ENCODE data around the gene CNTNAP5. TPM values are rescaled to one million over a fixed set of nuclear protein-coding genes. Genes with fewer than 3 reads are reported as not detected.
A peak's percentile ranks its signal among the peaks of the same experiment; 100 is the strongest.

The CNTNAP5 gene
- total RNA-seq, 1 experiment from 2014 or later, result 0.48 TPM

DNA sequence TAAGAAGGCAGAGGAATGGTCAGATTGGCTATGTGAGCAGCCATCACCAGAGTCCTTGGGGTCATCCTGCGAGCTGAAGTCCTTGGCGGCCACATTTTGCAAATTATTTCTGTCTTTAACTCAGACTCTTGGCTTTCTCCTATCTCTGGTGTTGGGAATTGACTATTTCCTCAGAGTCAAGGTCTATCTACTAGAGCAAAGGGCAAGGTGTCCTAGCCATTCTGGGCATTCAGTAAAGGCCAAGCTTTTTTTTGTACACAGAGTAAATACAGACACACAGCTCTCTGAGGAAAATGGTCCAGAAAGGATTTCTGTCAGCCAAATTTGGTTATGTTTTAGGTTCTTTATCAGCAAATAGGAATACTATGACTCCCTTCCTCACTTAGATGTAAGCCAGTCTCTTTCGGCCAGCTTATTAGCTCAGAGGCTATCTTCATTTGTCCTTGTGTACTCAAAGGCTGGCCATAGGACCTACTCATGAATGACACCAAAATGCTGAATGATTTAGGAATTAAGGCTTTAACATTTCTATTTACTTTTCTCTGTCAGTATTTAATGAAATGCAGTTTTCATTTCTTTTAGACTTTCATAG lies 146.5 kb downstream of the CNTNAP5 start:
- H2BK5ac ChIP-seq (ENCODE audit: insufficient read length, low read length), result no peak overlapping the region
- Mint-ChIP-seq H3K27me3 (ENCODE audit: low read depth) (peaks cover 1% of the 10 kb centered on the region; the same call in 1 of the 2 replicates), H3K27ac (0 out of 7 replicates have a peak overlapping the region, but pooled peaks of 1 of the 3 experiments have one; percentile 12), H3K9me3 (no peaks in the 10 kb centered on the region), H3K4me3 (no peak overlapping the region), H3K4me1 (peaks cover 5 to 6% of the 10 kb centered on the region in 2 experiments), H3K36me3 (ENCODE audit: insufficient read depth in 1 of 3, low read depth in 3 of 3) (peaks cover 0 to 10% (median 2%) of the 10 kb centered on the region in 3 experiments; a peak in 3 of 7 replicates)
- H3K9me3 ChIP-seq (ENCODE audit: control insufficient read depth, low read depth, low read length), result no peaks in the 10 kb centered on the region
- no peak overlapping the region for H3K27ac ChIP-seq (ENCODE audit: insufficient read length, low read depth, low read length)
- no peak overlapping the region for H2AFZ ChIP-seq (ENCODE audit: low read length)
- H3K79me1 ChIP-seq (ENCODE audit: insufficient read depth, low read depth, low read length, poor library complexity, severe bottlenecking), result no peaks in the 10 kb centered on the region
- H3K4me2 ChIP-seq (ENCODE audit: insufficient read depth, insufficient read length, low read length), result no peak overlapping the region
- TF ChIP-seq, protein P1, sequence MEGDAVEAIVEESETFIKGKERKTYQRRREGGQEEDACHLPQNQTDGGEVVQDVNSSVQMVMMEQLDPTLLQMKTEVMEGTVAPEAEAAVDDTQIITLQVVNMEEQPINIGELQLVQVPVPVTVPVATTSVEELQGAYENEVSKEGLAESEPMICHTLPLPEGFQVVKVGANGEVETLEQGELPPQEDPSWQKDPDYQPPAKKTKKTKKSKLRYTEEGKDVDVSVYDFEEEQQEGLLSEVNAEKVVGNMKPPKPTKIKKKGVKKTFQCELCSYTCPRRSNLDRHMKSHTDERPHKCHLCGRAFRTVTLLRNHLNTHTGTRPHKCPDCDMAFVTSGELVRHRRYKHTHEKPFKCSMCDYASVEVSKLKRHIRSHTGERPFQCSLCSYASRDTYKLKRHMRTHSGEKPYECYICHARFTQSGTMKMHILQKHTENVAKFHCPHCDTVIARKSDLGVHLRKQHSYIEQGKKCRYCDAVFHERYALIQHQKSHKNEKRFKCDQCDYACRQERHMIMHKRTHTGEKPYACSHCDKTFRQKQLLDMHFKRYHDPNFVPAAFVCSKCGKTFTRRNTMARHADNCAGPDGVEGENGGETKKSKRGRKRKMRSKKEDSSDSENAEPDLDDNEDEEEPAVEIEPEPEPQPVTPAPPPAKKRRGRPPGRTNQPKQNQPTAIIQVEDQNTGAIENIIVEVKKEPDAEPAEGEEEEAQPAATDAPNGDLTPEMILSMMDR (conservative IDR thresholded peaks at IDR 0.05), result no peak
- H3K4ac ChIP-seq (ENCODE audit: low read depth, low read length), result no peak overlapping the region
- no peak overlapping the region for H2BK15ac ChIP-seq (ENCODE audit: low read depth, low read length)
- no peaks in the 10 kb centered on the region for H3K23me2 ChIP-seq (ENCODE audit: insufficient read length, low read depth, low read length, poor library complexity, severe bottlenecking)
- H3K79me2 ChIP-seq (ENCODE audit: insufficient read depth, low read length), result no peaks in the 10 kb centered on the region
- H2AK5ac ChIP-seq (ENCODE audit: insufficient read length, low read length), result no peak overlapping the region
- H3K23ac ChIP-seq (ENCODE audit: insufficient read length, low read depth, low read length), result no peak overlapping the region
- no peak overlapping the region for H2BK20ac ChIP-seq (ENCODE audit: low read depth, low read length, poor library complexity, severe bottlenecking)
- no peak overlapping the region for H3K56ac ChIP-seq (ENCODE audit: insufficient read length, low read depth, low read length)
- no peak overlapping the region for H4K5ac ChIP-seq (ENCODE audit: insufficient read length, low read depth, low read length)
- H2BK120ac ChIP-seq (ENCODE audit: low read depth, low read length, poor library complexity, severe bottlenecking), result no peak overlapping the region
- H3K18ac ChIP-seq (ENCODE audit: insufficient read length, low read depth, low read length), result no peak overlapping the region
- no peak overlapping the region for H3T11ph ChIP-seq (ENCODE audit: low read length)
- H3K27me3 ChIP-seq (ENCODE audit: insufficient read depth, low read length), result no peaks in the 10 kb centered on the region; the same call in 1 of the 2 replicates
- H4K20me1 ChIP-seq (ENCODE audit: control insufficient read depth, insufficient read depth, insufficient read length), result no peaks in the 10 kb centered on the region
- H4K91ac ChIP-seq (ENCODE audit: insufficient read length, low read depth, low read length), result no peak overlapping the region
- H3K14ac ChIP-seq (ENCODE audit: insufficient read depth, low read length), result no peak overlapping the region
- no peaks in the 10 kb centered on the region; the same call in 1 of the 2 replicates for H3K4me1 ChIP-seq (ENCODE audit: insufficient read depth, low read length)
- H2BK12ac ChIP-seq (ENCODE audit: insufficient read length, low read depth, low read length), result no peak overlapping the region
- no peak overlapping the region for H4K8ac ChIP-seq (replicated peaks; ENCODE audit: insufficient read length, low read depth, low read length)
- H3K9ac ChIP-seq (ENCODE audit: extremely low read depth, insufficient read length, low read length), result no peak overlapping the region
- no CpG with 5 or more reads among the region's 3 CpGs for WGBS (ENCODE audit: extremely low coverage, insufficient read length, low lambda C conversion rate)
- no peak for DNase-seq
